Measurements from ENCODE around the gene SLC15A5.

The SLC15A5 gene

DNA sequence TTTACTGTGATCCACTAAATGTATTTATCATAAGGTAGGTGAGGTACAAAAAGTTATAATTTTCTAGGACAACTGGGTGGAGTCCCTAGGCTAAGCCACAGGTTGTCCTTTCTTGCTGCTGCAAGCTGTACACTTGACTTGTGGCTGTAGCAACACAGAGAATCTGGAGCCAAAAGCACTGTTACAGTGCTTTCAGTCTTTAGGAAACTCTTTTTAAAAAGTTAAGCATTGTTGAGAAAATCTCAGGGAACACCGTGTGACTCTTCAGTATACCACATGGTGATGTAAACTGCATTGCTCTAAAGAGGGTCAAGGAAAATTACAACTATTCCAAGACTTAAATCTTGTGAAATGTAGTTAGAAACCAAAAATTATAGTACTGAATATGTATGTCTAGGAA is 11.4 kb downstream of the SLC15A5 start:
- DNase-seq (ENCODE audit: extremely low spot score, insufficient read length, low read depth): no peak
- FAIRE-seq: no peak

GRCh38 chr12:16261944-16262475 is 15.5 kb downstream of the SLC15A5 start:
- no peak for FAIRE-seq
- no peak for DNase-seq (ENCODE audit: extremely low spot score, insufficient read length, low read depth)

DNA sequence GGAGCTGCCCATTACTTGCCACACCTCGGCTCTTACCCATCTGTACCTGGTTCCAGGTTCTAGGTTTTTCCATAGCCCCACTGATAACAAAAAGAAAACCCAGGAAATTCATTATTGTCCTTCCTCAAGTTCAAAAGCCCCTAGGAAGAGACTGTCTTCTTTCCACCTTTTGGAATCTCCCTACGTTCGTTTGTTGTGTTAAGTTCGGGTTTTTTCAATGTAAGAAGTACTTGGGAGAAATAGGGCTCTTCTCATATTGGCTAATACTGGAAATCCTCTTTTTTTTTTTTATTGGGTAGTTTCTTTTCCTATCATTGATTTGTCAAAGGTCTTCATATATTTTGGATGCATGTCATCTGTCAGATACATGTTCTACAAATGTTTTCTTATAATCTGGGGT is 17.3 kb downstream of the SLC15A5 start:
- FAIRE-seq (no peak), DNase-seq (ENCODE audit: extremely low spot score, insufficient read length, low read depth) (no peak)

DNA sequence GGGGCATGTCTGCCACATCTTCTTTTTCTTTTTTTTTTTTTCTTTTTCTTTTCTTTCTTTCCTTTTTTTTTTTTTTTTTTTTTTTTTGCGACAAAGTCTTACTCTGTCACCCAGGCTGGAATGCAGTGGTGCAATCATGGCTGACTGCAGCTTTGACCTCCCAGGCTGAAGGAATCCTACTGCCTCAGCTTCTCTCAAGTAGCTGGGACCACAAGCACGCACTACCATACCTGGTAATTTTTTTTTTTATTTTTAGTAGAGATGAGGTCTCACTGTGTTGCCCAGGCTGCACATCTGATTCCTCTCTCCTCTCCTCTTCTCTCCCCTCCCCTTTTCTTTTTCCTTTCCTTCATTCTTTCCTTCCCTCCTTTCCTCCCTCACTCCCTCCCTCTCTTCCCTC is 18.5 kb downstream of the SLC15A5 start:
- no peak for DNase-seq (ENCODE audit: extremely low spot score, insufficient read length, low read depth)
- no peak for FAIRE-seq

DNA sequence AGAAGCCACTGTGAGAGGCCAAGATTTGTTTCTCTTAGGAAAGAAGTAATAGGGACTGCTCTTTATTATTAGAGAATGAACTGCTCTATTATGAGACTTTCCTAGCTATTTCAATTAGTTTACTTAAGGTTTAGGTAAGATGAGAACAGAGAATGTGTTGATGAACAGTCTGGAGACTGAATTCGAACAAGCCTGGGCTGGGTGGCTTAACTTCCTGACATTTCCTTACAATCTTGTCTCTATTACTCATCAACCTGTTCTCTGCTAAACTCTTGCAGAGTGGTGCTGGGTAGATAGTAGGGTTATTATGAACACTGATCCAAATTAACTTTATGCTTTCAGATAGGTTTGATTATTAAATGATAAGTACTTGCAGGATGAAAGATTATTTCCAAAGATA is 31.2 kb downstream of the SLC15A5 start:
- no peak for FAIRE-seq
- no peak for DNase-seq (ENCODE audit: extremely low spot score, insufficient read length, low read depth)

DNA sequence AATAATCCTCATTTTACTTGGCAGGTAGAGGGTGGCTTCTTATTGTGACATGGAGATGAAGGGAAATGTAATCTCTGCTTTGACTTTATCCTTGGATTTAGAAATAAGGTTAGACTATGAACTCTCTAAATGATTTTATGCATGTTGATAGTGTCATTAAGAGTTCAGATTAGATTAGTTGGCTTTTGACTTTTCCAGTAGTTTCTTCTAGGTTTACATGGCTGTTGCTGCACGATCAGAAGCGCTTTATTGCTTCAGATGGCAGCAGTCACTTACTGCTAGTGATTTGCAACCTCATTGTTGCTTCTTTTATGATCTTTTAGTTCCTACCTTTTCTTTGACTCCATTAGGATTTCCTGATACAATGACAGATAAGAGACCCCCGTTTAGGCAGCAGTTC is 32.3 kb downstream of the SLC15A5 start:
- FAIRE-seq: no peak
- no peak for DNase-seq (ENCODE audit: extremely low spot score, insufficient read length, low read depth)

GRCh38 chr12:16243487-16244412 is 33.7 kb downstream of the SLC15A5 start:
- FAIRE-seq: no peak

DNA sequence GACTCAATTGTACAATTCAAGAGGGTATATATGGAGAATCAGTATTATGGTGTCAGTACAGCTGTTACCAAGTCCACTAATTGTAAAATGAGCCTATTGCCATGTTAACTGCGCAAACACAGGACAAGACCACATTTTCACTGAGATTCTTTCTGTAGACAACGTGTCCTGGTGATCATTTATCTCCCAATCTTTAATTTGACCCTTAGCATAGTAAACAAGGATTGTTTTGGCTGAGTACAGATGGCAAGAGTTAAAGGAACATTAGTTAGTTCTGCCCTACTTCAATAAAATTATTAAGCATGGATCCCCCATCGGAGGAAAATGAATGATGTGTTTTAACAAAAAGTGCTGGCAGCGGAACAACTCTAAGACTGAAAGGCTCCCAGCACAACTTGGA is 36.1 kb downstream of the SLC15A5 start:
- DNase-seq (ENCODE audit: extremely low spot score, insufficient read length, low read depth): no peak
- FAIRE-seq: no peak

More at GRCh38 chr12:16243487-16244412, 33.7 kb downstream of the SLC15A5 start:
- no peak for DNase-seq (ENCODE audit: extremely low spot score, insufficient read length, low read depth)

- DNase-seq (ENCODE audit: extremely low spot score, insufficient read length, low read depth) (no peak), FAIRE-seq (no peak)
Measured at GRCh38 chr12:16238661-16239060, 38.8 kb downstream of the SLC15A5 start.

DNA sequence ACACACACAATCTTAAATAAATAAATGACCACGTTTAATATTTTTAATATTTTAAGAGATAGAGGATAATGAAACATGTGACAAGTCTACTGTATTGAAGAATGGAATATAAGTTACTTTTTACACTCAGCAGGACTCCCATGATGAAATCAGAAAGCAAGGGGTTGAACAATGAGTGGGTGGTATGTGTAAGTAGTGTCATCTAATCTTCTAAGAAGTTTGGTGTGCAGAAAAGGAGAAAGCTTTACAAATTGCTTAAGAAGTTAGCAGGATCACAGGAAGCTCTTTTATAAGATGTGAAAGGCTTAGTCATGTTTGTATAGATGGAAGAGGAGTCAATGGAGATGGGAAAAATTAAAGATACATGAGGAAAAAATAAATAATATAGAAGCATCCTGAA is 47.8 kb downstream of the SLC15A5 start:
- FAIRE-seq: no peak
- DNase-seq (ENCODE audit: extremely low spot score, insufficient read length, low read depth): no peak

GRCh38 chr12:16228067-16228466 is 49.4 kb downstream of the SLC15A5 start:
- DNase-seq (ENCODE audit: extremely low spot score, insufficient read length, low read depth) (no peak), FAIRE-seq (no peak)

- DNase-seq (ENCODE audit: extremely low spot score, insufficient read length, low read depth) (no peak), FAIRE-seq (no peak)
Measured at GRCh38 chr12:16225692-16226091, 51.8 kb downstream of the SLC15A5 start.

DNA sequence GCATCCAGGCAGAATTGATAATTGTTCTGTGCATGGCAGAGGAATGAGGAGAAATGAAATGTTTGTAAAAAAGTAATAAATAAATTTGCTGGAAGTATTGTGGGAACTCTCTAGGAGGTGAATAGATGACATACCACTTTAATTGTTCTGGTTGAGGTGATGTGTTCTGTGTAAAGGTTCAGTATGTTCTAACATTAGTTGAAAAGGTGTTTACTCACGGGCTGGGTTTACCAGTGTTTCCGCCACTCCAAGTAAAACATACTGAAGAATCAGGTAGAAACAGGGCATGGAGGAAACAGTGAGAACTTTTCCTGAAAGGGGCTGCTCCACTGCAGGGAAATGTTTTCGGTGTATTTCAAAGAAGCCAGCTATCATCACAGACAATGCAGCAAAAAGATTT is 53.3 kb downstream of the SLC15A5 start:
- DNase-seq (ENCODE audit: extremely low spot score, insufficient read length, low read depth) (no peak), FAIRE-seq (no peak)

DNA sequence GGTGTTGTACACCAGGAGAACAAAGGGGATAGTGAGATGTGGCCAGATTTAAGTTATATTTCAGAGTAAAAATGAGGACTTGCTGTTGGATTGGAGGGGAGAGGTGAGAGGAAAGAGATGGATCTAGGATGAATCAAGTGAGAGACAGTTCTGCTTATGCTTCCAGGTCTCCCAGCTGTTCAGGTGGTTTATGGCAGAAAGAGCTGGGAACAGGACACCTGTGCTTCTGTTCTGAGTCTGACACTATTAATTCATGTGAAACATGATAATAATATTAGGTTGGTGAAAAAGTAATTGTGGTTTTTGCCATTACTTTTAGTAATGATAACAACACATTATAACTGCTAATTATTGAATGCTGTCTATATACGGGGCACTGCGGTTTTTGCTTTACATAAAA is 55.7 kb downstream of the SLC15A5 start:
- no peak for FAIRE-seq

GRCh38 chr12:16220120-16220519 is 57.4 kb downstream of the SLC15A5 start:
- FAIRE-seq: no peak
- DNase-seq (ENCODE audit: extremely low spot score, insufficient read length, low read depth): no peak

More for the DNA sequence above, 55.7 kb downstream of the SLC15A5 start:
- DNase-seq (ENCODE audit: extremely low spot score, insufficient read length, low read depth): no peak

DNA sequence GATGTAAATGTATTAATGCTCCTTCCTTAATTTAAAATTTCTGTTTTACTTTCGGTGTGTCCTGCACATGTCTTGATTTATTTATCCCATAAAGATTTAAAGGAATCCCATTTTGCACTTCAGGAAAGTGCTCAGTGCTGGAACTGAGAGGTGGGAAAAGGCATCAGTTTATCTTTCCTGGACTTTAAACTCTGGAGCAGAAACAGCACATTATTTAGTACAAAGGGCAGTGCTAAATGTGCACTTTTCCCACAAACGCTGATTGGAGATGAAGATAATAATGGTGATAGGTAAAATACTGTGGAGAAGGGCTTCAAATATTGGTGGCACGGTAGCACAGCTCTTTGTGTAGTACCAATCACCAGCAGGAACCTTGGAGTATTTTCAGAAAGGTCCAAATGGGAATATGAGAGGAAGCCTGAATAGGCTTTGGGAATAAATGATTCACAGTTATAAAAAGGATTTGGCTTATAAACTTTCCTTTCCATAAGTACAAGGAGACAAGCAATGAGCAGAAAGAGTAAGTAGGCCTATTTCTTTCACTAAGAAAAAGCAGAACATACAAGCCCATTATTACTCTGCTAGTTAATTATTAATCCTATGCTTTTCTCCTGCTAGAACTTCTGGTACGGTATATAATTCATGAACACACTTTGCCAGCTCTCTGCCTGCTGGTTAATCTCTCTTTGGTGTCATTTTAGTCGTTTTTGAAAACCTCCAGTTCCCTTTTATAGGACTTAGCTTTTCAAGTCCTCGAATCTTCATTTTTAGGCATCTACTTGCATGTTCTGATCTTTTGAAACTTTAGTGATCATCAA is 58.3 kb downstream of the SLC15A5 start:
- DNase-seq (ENCODE audit: extremely low spot score, insufficient read length, low read depth): no peak
- no peak for FAIRE-seq

DNA sequence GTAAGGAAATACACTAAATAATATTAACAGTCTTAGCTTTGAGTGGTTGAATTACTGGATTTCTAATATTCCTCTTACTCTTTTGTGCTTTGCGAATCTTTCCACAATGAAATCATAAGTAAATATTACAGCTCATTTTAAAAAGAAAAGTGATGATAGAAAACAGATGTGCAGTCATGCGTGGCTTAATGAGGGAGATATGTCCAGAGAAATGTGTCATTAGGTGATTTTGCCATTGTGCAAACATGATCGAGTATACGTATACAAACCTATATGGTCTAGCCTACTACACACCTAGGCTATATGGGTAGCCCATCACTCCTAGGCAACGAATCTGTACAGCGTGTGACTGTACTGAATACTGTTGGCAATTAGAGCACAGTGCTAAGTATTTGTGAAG is 59.3 kb downstream of the SLC15A5 start:
- FAIRE-seq (no peak), DNase-seq (ENCODE audit: extremely low spot score, insufficient read length, low read depth) (no peak)

- FAIRE-seq: no peak
Measured at GRCh38 chr12:16211731-16212130, 65.8 kb downstream of the SLC15A5 start.

GRCh38 chr12:16198884-16199283 is 78.6 kb downstream of the SLC15A5 start:
- DNase-seq (ENCODE audit: extremely low spot score, insufficient read length, low read depth): no peak
- FAIRE-seq: peak; percentile 5

More at GRCh38 chr12:16211731-16212130, 65.8 kb downstream of the SLC15A5 start:
- DNase-seq (ENCODE audit: extremely low spot score, insufficient read length, low read depth): no peak

DNA sequence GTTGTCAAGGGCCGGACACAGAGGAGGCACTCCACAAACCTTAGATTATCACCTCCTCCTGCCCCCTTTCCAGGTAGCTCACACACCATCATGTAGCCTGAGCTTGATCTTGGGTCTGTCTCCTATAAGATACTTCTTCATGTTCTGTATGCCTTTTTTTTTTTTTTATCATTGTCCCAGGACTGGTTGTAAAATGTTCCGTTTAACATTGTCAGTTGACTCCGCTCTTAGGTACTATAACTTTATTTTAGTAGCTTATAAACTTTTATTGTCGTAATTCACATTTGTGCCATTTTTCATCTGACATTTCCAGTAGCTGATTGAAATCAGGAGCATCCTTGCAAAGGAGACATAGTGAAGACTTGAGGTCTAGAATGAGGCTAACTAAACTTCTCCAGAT is 79.9 kb downstream of the SLC15A5 start:
- DNase-seq (ENCODE audit: extremely low spot score, insufficient read length, low read depth) (no peak), FAIRE-seq (no peak)

- FAIRE-seq: peak; percentile 29
- no peak for DNase-seq (ENCODE audit: extremely low spot score, insufficient read length, low read depth)
Measured at GRCh38 chr12:16189849-16190248, 87.6 kb downstream of the SLC15A5 start.

Measured in GM18507 (cell line).